ENCODE data around the gene GCHFR. TPM values are rescaled to one million over a fixed set of nuclear protein-coding genes. Genes with fewer than 3 reads are reported as not detected.
A peak's percentile ranks its signal among the peaks of the same experiment; 100 is the strongest.

Gene GCHFR
- total RNA-seq, 2 experiments from 2014 or later, result 50.6 to 50.8 TPM

- no peaks in the 10 kb centered on the region for H3K27me3 Mint-ChIP-seq (ENCODE audit: low read depth)
- peak overlapping the region; percentile 54 for H3K4me3 Mint-ChIP-seq
- ATAC-seq, result no peak
- no peaks in the 10 kb centered on the region for H3K9me3 Mint-ChIP-seq (ENCODE audit: insufficient read depth)
- H3K36me3 Mint-ChIP-seq (ENCODE audit: low read depth), result peaks cover 21% of the 10 kb centered on the region
- DNase-seq, result no peak
- H3K4me1 Mint-ChIP-seq (ENCODE audit: low read depth), result peaks cover 46% of the 10 kb centered on the region
- CTCF ChIA-PET, result interaction anchor here (0.7 to 3.8 kb wide), 4 partner anchors 14 to 104 kb away, joined by 3 to 20 read pairs (median 10); no protein-coding TSS in a partner anchor
- POLR2A ChIA-PET, result interaction anchor here (0.7 to 2.3 kb wide), 4 partner anchors 10 to 514 kb away, joined by 3 to 8 read pairs (median 3); no protein-coding TSS in a partner anchor
- H3K27ac Mint-ChIP-seq, result peak overlapping the region; percentile 90
Observed at GRCh38 chr15:40768521-40769273, 4.8 kb downstream of the GCHFR start.

- Mint-ChIP-seq H3K4me3 (peak within 1 kb of the TSS; percentile 54), H3K36me3 (ENCODE audit: low read depth) (peaks cover 22% of the 10 kb centered on the region), H3K27ac (peak within 1 kb of the TSS; percentile 90), H3K9me3 (ENCODE audit: insufficient read depth) (no peaks in the 10 kb centered on the region), H3K4me1 (ENCODE audit: low read depth) (peaks cover 43% of the 10 kb centered on the region), H3K27me3 (ENCODE audit: low read depth) (no peaks in the 10 kb centered on the region)
- DNase-seq (peak; percentile 72), ATAC-seq (peak; percentile 50)
- ChIA-PET POLR2A (interaction anchor here (1.0 to 2.3 kb wide), 3 partner anchors 10 to 16 kb away, joined by 3 to 8 read pairs (median 3); no protein-coding TSS in a partner anchor), CTCF (interaction anchor here (0.7 to 3.8 kb wide), 6 partner anchors 10 to 103 kb away, joined by 3 to 20 read pairs (median 4); no protein-coding TSS in a partner anchor)
Observed at GRCh38 chr15:40769274-40770146, 5.6 kb downstream of the GCHFR start, which contains the start of gene C15orf62. Gene C15orf62 (plus strand): TSS chr15:40769980. CDS start chr15:40770496, 516 bp downstream.

- Mint-ChIP-seq H3K4me3 (peak overlapping the region; percentile 54), H3K9me3 (ENCODE audit: insufficient read depth) (no peaks in the 10 kb centered on the region), H3K36me3 (ENCODE audit: low read depth) (peaks cover 26% of the 10 kb centered on the region), H3K27ac (peak overlapping the region; percentile 90), H3K4me1 (ENCODE audit: low read depth) (peaks cover 36% of the 10 kb centered on the region), H3K27me3 (ENCODE audit: low read depth) (no peaks in the 10 kb centered on the region)
- DNase-seq (no peak), ATAC-seq (no peak)
- ChIA-PET POLR2A (interaction anchor here (1.1 to 2.3 kb wide), 2 partner anchors 12 to 16 kb away, joined by 3 to 8 read pairs; no protein-coding TSS in a partner anchor), CTCF (interaction anchor here (0.9 to 3.8 kb wide), 5 partner anchors 9 to 89 kb away, joined by 3 to 20 read pairs (median 4); no protein-coding TSS in a partner anchor)
Observed at GRCh38 chr15:40770147-40770721, 6.4 kb downstream of the GCHFR start.

- Mint-ChIP-seq H3K4me3 (no peak overlapping the region), H3K36me3 (ENCODE audit: low read depth) (peaks cover 32% of the 10 kb centered on the region), H3K27me3 (ENCODE audit: low read depth) (no peaks in the 10 kb centered on the region), H3K9me3 (ENCODE audit: insufficient read depth) (no peaks in the 10 kb centered on the region), H3K27ac (no peak overlapping the region), H3K4me1 (ENCODE audit: low read depth) (peaks cover 26% of the 10 kb centered on the region)
- DNase-seq (no peak), ATAC-seq (no peak)
- POLR2A ChIA-PET, result no interaction called here
- CTCF ChIA-PET, result interaction anchor here (3.8 kb wide), 1 partner anchor 11 kb away, joined by 16 read pairs; no protein-coding TSS in a partner anchor
Observed at GRCh38 chr15:40771242-40771641, 7.4 kb downstream of the GCHFR start.

GRCh38 chr15:40772014-40772413 lies 8.1 kb downstream of the GCHFR start:
- DNase-seq, result no peak
- no peak for ATAC-seq
- Mint-ChIP-seq H3K27me3 (ENCODE audit: low read depth) (no peaks in the 10 kb centered on the region), H3K4me1 (ENCODE audit: low read depth) (peaks cover 29% of the 10 kb centered on the region), H3K36me3 (ENCODE audit: low read depth) (peaks cover 39% of the 10 kb centered on the region), H3K4me3 (no peak overlapping the region), H3K9me3 (ENCODE audit: insufficient read depth) (no peaks in the 10 kb centered on the region), H3K27ac (no peak overlapping the region)
- ChIA-PET CTCF (interaction anchor here (3.8 kb wide), 1 partner anchor 10 kb away, joined by 16 read pairs; no protein-coding TSS in a partner anchor), POLR2A (interaction anchor here (1.3 kb wide), 1 partner anchor 28 kb away, joined by 3 read pairs; no protein-coding TSS in a partner anchor)

- H3K27me3 Mint-ChIP-seq (ENCODE audit: low read depth), result no peaks in the 10 kb centered on the region
- no peak for DNase-seq
- peaks cover 30% of the 10 kb centered on the region for H3K4me1 Mint-ChIP-seq (ENCODE audit: low read depth)
- peaks cover 36% of the 10 kb centered on the region for H3K36me3 Mint-ChIP-seq (ENCODE audit: low read depth)
- no peak overlapping the region for H3K4me3 Mint-ChIP-seq
- CTCF ChIA-PET, result interaction anchor here (0.5 kb wide), 1 partner anchor 1577 kb away, joined by 3 read pairs; no protein-coding TSS in a partner anchor
- H3K27ac Mint-ChIP-seq, result no peak overlapping the region
- POLR2A ChIA-PET, result no interaction called here
- ATAC-seq, result no peak
- no peaks in the 10 kb centered on the region for H3K9me3 Mint-ChIP-seq (ENCODE audit: insufficient read depth)
Observed at GRCh38 chr15:40773496-40773895, 9.6 kb downstream of the GCHFR start.

- DNase-seq (no peak), ATAC-seq (no peak)
- CTCF ChIA-PET, result no interaction called here
- POLR2A ChIA-PET, result no interaction called here
- no peaks in the 10 kb centered on the region for H3K27me3 Mint-ChIP-seq (ENCODE audit: low read depth)
- H3K36me3 Mint-ChIP-seq (ENCODE audit: low read depth), result peaks cover 36% of the 10 kb centered on the region
- H3K9me3 Mint-ChIP-seq (ENCODE audit: insufficient read depth), result no peaks in the 10 kb centered on the region
- H3K4me3 Mint-ChIP-seq, result no peak overlapping the region
- peaks cover 26% of the 10 kb centered on the region for H3K4me1 Mint-ChIP-seq (ENCODE audit: low read depth)
- no peak overlapping the region for H3K27ac Mint-ChIP-seq
Observed at GRCh38 chr15:40773902-40774301, 10.0 kb downstream of the GCHFR start.

- DNase-seq (no peak), ATAC-seq (no peak)
- Mint-ChIP-seq H3K36me3 (ENCODE audit: low read depth) (peaks cover 44% of the 10 kb centered on the region), H3K9me3 (ENCODE audit: insufficient read depth) (no peaks in the 10 kb centered on the region), H3K27ac (no peak overlapping the region), H3K4me1 (ENCODE audit: low read depth) (peaks cover 21% of the 10 kb centered on the region), H3K27me3 (ENCODE audit: low read depth) (no peaks in the 10 kb centered on the region), H3K4me3 (no peak overlapping the region)
- POLR2A ChIA-PET, result no interaction called here
- CTCF ChIA-PET, result no interaction called here
Observed at GRCh38 chr15:40775007-40775406, 11.1 kb downstream of the GCHFR start.

GRCh38 chr15:40775740-40776536 lies 12.1 kb downstream of the GCHFR start:
- Mint-ChIP-seq H3K27me3 (ENCODE audit: low read depth) (no peaks in the 10 kb centered on the region), H3K4me3 (no peak overlapping the region), H3K36me3 (ENCODE audit: low read depth) (peaks cover 44% of the 10 kb centered on the region), H3K4me1 (ENCODE audit: low read depth) (peaks cover 16% of the 10 kb centered on the region), H3K27ac (no peak overlapping the region), H3K9me3 (ENCODE audit: insufficient read depth) (no peaks in the 10 kb centered on the region)
- POLR2A ChIA-PET, result interaction anchor here (0.9 kb wide), 1 partner anchor 81 kb away, joined by 3 read pairs; the partner anchor contains the start of gene RAD51
- CTCF ChIA-PET, result interaction anchor here (1.0 to 1.7 kb wide), 4 partner anchors 9 to 119 kb away, joined by 3 to 8 read pairs (median 4); no protein-coding TSS in a partner anchor
- ATAC-seq, result no peak
- DNase-seq, result no peak

- ATAC-seq, result peak; percentile 78
- Mint-ChIP-seq H3K4me3 (no peak overlapping the region), H3K27me3 (ENCODE audit: low read depth) (no peaks in the 10 kb centered on the region), H3K9me3 (ENCODE audit: insufficient read depth) (no peaks in the 10 kb centered on the region), H3K4me1 (ENCODE audit: low read depth) (peaks cover 16% of the 10 kb centered on the region), H3K36me3 (ENCODE audit: low read depth) (peaks cover 42% of the 10 kb centered on the region), H3K27ac (peak overlapping the region; percentile 47)
- DNase-seq, result peak; percentile 62
- ChIA-PET POLR2A (interaction anchor here (0.9 kb wide), 1 partner anchor 82 kb away, joined by 3 read pairs; the partner anchor contains the start of gene RAD51), CTCF (interaction anchor here (1.0 to 1.7 kb wide), 4 partner anchors 8 to 118 kb away, joined by 3 to 8 read pairs (median 4); no protein-coding TSS in a partner anchor)
Observed at GRCh38 chr15:40776537-40777141, 12.8 kb downstream of the GCHFR start.

Data from activated CD8-positive, alpha-beta T cell treated with anti-CD3 and anti-CD28 coated beads, Interleukin-2, amount 10 ng/mL, durations not matched to agents 7 days and 5 days (primary cell).